GM12872 (cell line): ENCODE data around the gene PUM1.

Experiments
- CTCF ChIP-seq: IDR thresholded peaks from 3 replicates; pipeline ENCODE4 v1.5.1; 2011; ENCODE audit warnings: low read depth, mild to moderate bottlenecking, low read length, moderate library complexity; ENCODE audit not compliant: insufficient read depth

The PUM1 gene

GRCh38 chr1:30990591-30990990 is 74.9 kb downstream of the PUM1 start:
- no peak for TF ChIP-seq CTCF

- no peak for TF ChIP-seq CTCF
Observed at GRCh38 chr1:30988045-30988444, 77.5 kb downstream of the PUM1 start.

DNA sequence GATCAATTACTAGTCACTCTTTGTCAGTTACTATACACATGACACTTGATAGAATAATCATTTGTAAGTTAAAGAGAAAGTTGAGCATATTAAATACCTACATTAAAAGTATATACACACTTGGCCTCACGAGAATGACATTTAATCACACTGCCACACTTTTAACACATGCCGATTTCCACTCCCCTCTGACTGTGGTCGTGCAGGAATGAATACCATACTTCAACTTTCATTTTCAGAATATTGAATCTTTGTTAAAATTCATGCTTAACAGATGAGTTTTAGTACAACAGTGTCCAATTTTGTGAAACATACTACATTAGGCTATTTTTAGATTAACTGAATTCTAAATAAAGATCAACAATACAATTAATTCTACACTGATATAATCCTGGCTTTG is 78.8 kb downstream of the PUM1 start:
- no peak for TF ChIP-seq CTCF

GRCh38 chr1:30984991-30985503 is 80.5 kb downstream of the PUM1 start:
- TF ChIP-seq CTCF: no peak

- no peak for TF ChIP-seq CTCF
Observed at GRCh38 chr1:30984165-30984889, 81.2 kb downstream of the PUM1 start.

- TF ChIP-seq CTCF: 0 out of 3 replicates have a peak, but pooled peaks have one; percentile 24
Observed at GRCh38 chr1:30982937-30983336, 82.6 kb downstream of the PUM1 start.

DNA sequence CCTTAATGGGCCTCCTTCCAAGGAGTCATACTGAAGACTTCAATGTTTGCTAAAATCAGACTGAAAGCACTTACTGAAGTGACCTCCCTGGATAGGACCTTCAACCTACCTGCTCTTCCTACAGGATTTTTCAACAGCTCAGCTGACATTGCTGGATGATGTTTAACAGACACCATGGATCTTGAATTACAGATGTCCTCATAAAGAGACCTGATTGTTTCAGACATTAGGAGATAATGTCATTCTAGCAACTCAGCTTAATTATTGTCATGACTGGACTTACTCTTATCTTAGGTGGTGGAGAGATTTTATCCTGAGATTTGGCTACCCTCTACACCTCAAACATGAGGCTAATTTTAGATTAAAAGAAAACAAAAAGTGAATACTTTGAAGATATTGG is 83.1 kb downstream of the PUM1 start:
- TF ChIP-seq CTCF: no peak

DNA sequence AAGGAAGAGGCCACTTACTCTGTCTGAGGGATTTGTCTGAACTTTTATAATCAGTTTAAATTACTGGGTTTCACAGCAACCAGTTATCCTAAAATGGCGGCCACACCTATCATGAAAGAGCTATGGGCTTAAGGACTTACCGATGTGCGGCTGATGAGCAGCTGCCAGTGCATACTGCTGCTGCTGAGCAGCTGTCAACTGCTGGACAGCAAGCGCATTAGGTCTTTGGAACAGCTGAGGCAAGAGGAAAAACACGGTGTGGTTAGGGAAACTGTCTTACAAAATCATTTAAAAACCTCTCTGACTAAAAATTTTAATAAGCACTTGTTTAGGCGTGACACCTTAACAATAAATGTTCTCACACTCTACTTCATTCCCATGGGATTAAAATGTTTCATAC is 84.3 kb downstream of the PUM1 start:
- TF ChIP-seq CTCF: no peak
